ENCODE measurements around the gene C12orf56. TPM values are rescaled to one million over a fixed set of nuclear protein-coding genes. Genes with fewer than 3 reads are reported as not detected.
"Not testable (repeated sequence)": the region's sequence is repeated elsewhere in the genome, so short reads cannot be mapped to it uniquely, and the experiment has no call there.

C12orf56 gene
- total RNA-seq, 2 experiments from 2014 or later, result not detected

- Mint-ChIP-seq H3K27me3 (peaks cover 35% of the 10 kb centered on the region), H3K4me3 (no peak overlapping the region), H3K4me1 (no peaks in the 10 kb centered on the region), H3K36me3 (no peaks in the 10 kb centered on the region), H3K27ac (no peak overlapping the region), H3K9me3 (no peaks in the 10 kb centered on the region)
- POLR2A ChIA-PET, result no interaction called here
- DNase-seq, result no peak
- no peak for ATAC-seq (ENCODE audit: low read depth)
Observed at GRCh38 chr12:64229240-64229639, 161.3 kb downstream of the C12orf56 start.

- Mint-ChIP-seq H3K27me3 (peaks cover 32% of the 10 kb centered on the region), H3K36me3 (no peaks in the 10 kb centered on the region), H3K27ac (no peak overlapping the region), H3K4me3 (no peak overlapping the region), H3K4me1 (peaks cover 13% of the 10 kb centered on the region), H3K9me3 (no peaks in the 10 kb centered on the region)
- ATAC-seq (ENCODE audit: low read depth) (no peak), DNase-seq (no peak)
- POLR2A ChIA-PET, result no interaction called here
Observed at GRCh38 chr12:64225626-64226025, 164.9 kb downstream of the C12orf56 start.

GRCh38 chr12:64222009-64222765 lies 168.4 kb downstream of the C12orf56 start, which contains the start of gene KICS2:
Gene KICS2 (minus strand): TSS chr12:64222296. CDS start chr12:64222237, 59 bp downstream.
- peak within 1 kb of the TSS; percentile 96 for H3K4me3 Mint-ChIP-seq
- peaks cover 1% of the 10 kb centered on the region for H3K36me3 Mint-ChIP-seq
- H3K27me3 Mint-ChIP-seq, result peaks cover 12% of the 10 kb centered on the region
- ATAC-seq (ENCODE audit: low read depth), result peak; percentile 93
- peak; percentile 94 for DNase-seq
- H3K9me3 Mint-ChIP-seq, result no peaks in the 10 kb centered on the region
- POLR2A ChIA-PET, result interaction anchor here (0.8 to 1.2 kb wide), 2 partner anchors 101 to 182 kb away, joined by 3 read pairs; partner anchors contain the start of gene XPOT
- peak within 1 kb of the TSS; percentile 98 for H3K27ac Mint-ChIP-seq
- H3K4me1 Mint-ChIP-seq, result peaks cover 30% of the 10 kb centered on the region

- Mint-ChIP-seq H3K27me3 (peaks cover 10% of the 10 kb centered on the region), H3K36me3 (peaks cover 1% of the 10 kb centered on the region), H3K4me1 (peaks cover 30% of the 10 kb centered on the region), H3K4me3 (peak overlapping the region; percentile 96), H3K9me3 (no peaks in the 10 kb centered on the region), H3K27ac (peak overlapping the region; percentile 98)
- ATAC-seq (ENCODE audit: low read depth), result peak; percentile 19
- POLR2A ChIA-PET, result interaction anchor here (1.2 kb wide), 1 partner anchor 182 kb away, joined by 3 read pairs; the partner anchor contains the start of gene XPOT
- no peak for DNase-seq
Observed at GRCh38 chr12:64221651-64222008, 168.9 kb downstream of the C12orf56 start.

- Mint-ChIP-seq H3K9me3 (no peaks in the 10 kb centered on the region), H3K4me3 (no peak overlapping the region), H3K27ac (no peak overlapping the region), H3K36me3 (peaks cover 1% of the 10 kb centered on the region), H3K27me3 (peaks cover 3% of the 10 kb centered on the region), H3K4me1 (peaks cover 30% of the 10 kb centered on the region)
- DNase-seq, result no peak
- ATAC-seq (ENCODE audit: low read depth), result no peak
- POLR2A ChIA-PET, result no interaction called here
Observed at GRCh38 chr12:64220046-64220445, 170.5 kb downstream of the C12orf56 start.

- Mint-ChIP-seq H3K36me3 (peaks cover 1% of the 10 kb centered on the region), H3K4me3 (peak overlapping the region; percentile 65), H3K27ac (peak overlapping the region; percentile 35), H3K4me1 (peaks cover 30% of the 10 kb centered on the region), H3K27me3 (no peaks in the 10 kb centered on the region), H3K9me3 (no peaks in the 10 kb centered on the region)
- no peak for ATAC-seq (ENCODE audit: low read depth)
- POLR2A ChIA-PET, result interaction anchor here (1.3 kb wide), 1 partner anchor 185 kb away, joined by 3 read pairs; the partner anchor contains the start of gene XPOT
- no peak for DNase-seq
Observed at GRCh38 chr12:64219145-64219544, 171.4 kb downstream of the C12orf56 start.

GRCh38 chr12:64218597-64218996 lies 172.0 kb downstream of the C12orf56 start:
- Mint-ChIP-seq H3K4me3 (peak overlapping the region; percentile 75), H3K36me3 (peaks cover 5% of the 10 kb centered on the region), H3K9me3 (no peaks in the 10 kb centered on the region), H3K27ac (peak overlapping the region; percentile 62), H3K4me1 (peaks cover 30% of the 10 kb centered on the region), H3K27me3 (no peaks in the 10 kb centered on the region)
- POLR2A ChIA-PET, result interaction anchor here (1.3 kb wide), 1 partner anchor 186 kb away, joined by 3 read pairs; the partner anchor contains the start of gene XPOT
- DNase-seq (no peak), ATAC-seq (ENCODE audit: low read depth) (no peak)

GRCh38 chr12:64217643-64218042 lies 172.9 kb downstream of the C12orf56 start:
- H3K27ac Mint-ChIP-seq; H3K9me3 Mint-ChIP-seq; DNase-seq; H3K4me3 Mint-ChIP-seq; POLR2A ChIA-PET; H3K27me3 Mint-ChIP-seq; ATAC-seq (ENCODE audit: low read depth); H3K36me3 Mint-ChIP-seq: not testable (repeated sequence)
- H3K4me1 Mint-ChIP-seq, result peaks cover 29% of the 10 kb centered on the region

- Mint-ChIP-seq H3K27ac (no peak overlapping the region), H3K9me3 (no peaks in the 10 kb centered on the region)
Observed at GRCh38 chr12:64216239-64216638, 174.3 kb downstream of the C12orf56 start.

More at GRCh38 chr12:64216239-64216638, 174.3 kb downstream of the C12orf56 start:
- Mint-ChIP-seq H3K36me3 (peaks cover 12% of the 10 kb centered on the region), H3K4me1 (peaks cover 22% of the 10 kb centered on the region), H3K27me3 (no peaks in the 10 kb centered on the region), H3K4me3 (no peak overlapping the region)
- DNase-seq (no peak), ATAC-seq (ENCODE audit: low read depth) (no peak)
- POLR2A ChIA-PET, result no interaction called here

Other genes with a start within 250 kb of the C12orf56 start
- gene KICS2, start 168.5 kb downstream of the C12orf56 start, total RNA-seq, result 10 to 100 TPM; 10.3 to 13.7 TPM
- 100 to 1,000 TPM in 1 of 2 experiments, 10 to 100 TPM in 1; 98.7 to 107 TPM for gene XPOT, start 13.6 kb upstream of the C12orf56 start, total RNA-seq
- 10 to 100 TPM; 25.2 to 29.8 TPM for gene TBK1, start 61.4 kb upstream of the C12orf56 start, total RNA-seq
- 10 to 100 TPM; 69.5 to 74.1 TPM for gene RASSF3, start 219.7 kb upstream of the C12orf56 start, total RNA-seq

All from activated naive CD8-positive, alpha-beta T cell treated with anti-CD3 and anti-CD28 coated beads, Interleukin-2, amount 10 ng/mL, durations not matched to agents 7 days and 5 days (primary cell).